Measurements from ENCODE around the gene CELF5.
"Not testable (repeated sequence)": the region's sequence is repeated elsewhere in the genome, so short reads cannot be mapped to it uniquely, and the experiment has no call there.

The CELF5 gene

GRCh38 chr19:3189702-3190469 lies 34.6 kb upstream of the CELF5 start:
- DNase-seq, result no peak

- DNase-seq, result no peak
Measured at GRCh38 chr19:3190470-3190770, 34.0 kb upstream of the CELF5 start.

GRCh38 chr19:3190921-3191805 lies 33.3 kb upstream of the CELF5 start:
- DNase-seq, result no peak

- DNase-seq, result not testable (repeated sequence)
Measured at GRCh38 chr19:3191806-3192104, 32.7 kb upstream of the CELF5 start.

- no peak for DNase-seq
Measured at GRCh38 chr19:3192228-3192635, 32.2 kb upstream of the CELF5 start.

GRCh38 chr19:3192684-3193083 lies 31.8 kb upstream of the CELF5 start:
- DNase-seq, result no peak

- no peak for DNase-seq
Measured at GRCh38 chr19:3193256-3194105, 31.0 kb upstream of the CELF5 start.

- DNase-seq, result no peak
Measured at GRCh38 chr19:3194106-3195087, 30.1 kb upstream of the CELF5 start.

GRCh38 chr19:3196064-3196932 lies 28.2 kb upstream of the CELF5 start:
- no peak for DNase-seq

GRCh38 chr19:3196933-3197205 lies 27.6 kb upstream of the CELF5 start:
- DNase-seq, result no peak

- no peak for DNase-seq
Measured at GRCh38 chr19:3198901-3199700, 25.4 kb upstream of the CELF5 start.

- no peak for DNase-seq
Measured at GRCh38 chr19:3201072-3201700, 23.3 kb upstream of the CELF5 start.

GRCh38 chr19:3201911-3202310 lies 22.6 kb upstream of the CELF5 start:
- DNase-seq, result no peak

GRCh38 chr19:3202346-3202745 lies 22.1 kb upstream of the CELF5 start:
- no peak for DNase-seq

GRCh38 chr19:3202895-3203294 lies 21.6 kb upstream of the CELF5 start:
- DNase-seq, result not testable (repeated sequence)

- no peak for DNase-seq
Measured at GRCh38 chr19:3203805-3204645, 20.4 kb upstream of the CELF5 start.

- no peak for DNase-seq
Measured at GRCh38 chr19:3204646-3205275, 19.7 kb upstream of the CELF5 start.
